H1 (cell line): ENCODE measurements around the gene GALNT13. TPM values are rescaled to one million over a fixed set of nuclear protein-coding genes. Genes with fewer than 3 reads are reported as not detected.

Source experiments
- BCL11A ChIP-seq, 2 experiments: IDR thresholded peaks; one replicate each; pipeline ENCODE4 v1.6.1; 2011; ENCODE audit warnings: low read depth in 2 of 2, low read length in 2 of 2, mild to moderate bottlenecking in 2 of 2
- NRF1 ChIP-seq: IDR thresholded peaks from 2 replicates; pipeline ENCODE4 v1.6.1; 2011; ENCODE audit warnings: mild to moderate bottlenecking, low read depth, low read length, improper control_type of control experiment
- POLR2A ChIP-seq, 2 experiments: IDR thresholded peaks; 1 replicate in 1 of 2; 2 replicates in 1 of 2; pipeline ENCODE4 v1.6.1; 2011; ENCODE audit warnings: low read depth in 2 of 2, low read length in 2 of 2, mild to moderate bottlenecking in 2 of 2; ENCODE audit errors: control extremely low read depth in 1 of 2
- polyA plus RNA-seq, 7 experiments: library from polyadenylated mRNA; depleted of rRNA in 3 of 7; stranded (reverse) in 5 of 7; unstranded in 2 of 7; fragments of >200 nt in 5 of 7; fragments of 200-250 nt in 2 of 7; gene quantifications; 1 replicate in 5 of 7; 2 replicates in 1 of 7; 4 replicates in 1 of 7; pipeline versions ENCODE4 v1.2.1 to v1.2.3, GENCODE V29; 2011 to 2013; ENCODE audit warnings: missing spikeins in 2 of 7, mixed read lengths in 2 of 7
- total RNA-seq: library from RNA; stranded (reverse); fragmentation: NEBNext Ultra II Directional; extraction: Animal tissue kit (Norgen Biotek cat#: 25700); gene quantifications from 2 replicates; pipeline ENCODE4 v1.2.1, GENCODE V29; 2021
- TF ChIP-seq, protein P1 (sequence below): IDR thresholded peaks from 2 replicates; pipeline ENCODE4 v1.6.1; 2011; ENCODE audit warnings: low read length, improper control_type of control experiment

The GALNT13 gene
- total and polyA plus RNA-seq, 2 of the 8 experiments (the other 6 are each of a cell fraction or from before 2014, with no cell fraction given): 3.2 to 9.6 TPM

- TF ChIP-seq BCL11A (IDR thresholded peaks at IDR 0.05; ENCODE audit: low read depth in 2 of 2, low read length in 2 of 2) (no peak), NRF1 (no peak), POLR2A (IDR thresholded peaks at IDR 0.05; ENCODE audit: control extremely low read depth in 1 of 2, low read depth in 2 of 2, low read length in 2 of 2) (no peak)
- TF ChIP-seq, protein P1, sequence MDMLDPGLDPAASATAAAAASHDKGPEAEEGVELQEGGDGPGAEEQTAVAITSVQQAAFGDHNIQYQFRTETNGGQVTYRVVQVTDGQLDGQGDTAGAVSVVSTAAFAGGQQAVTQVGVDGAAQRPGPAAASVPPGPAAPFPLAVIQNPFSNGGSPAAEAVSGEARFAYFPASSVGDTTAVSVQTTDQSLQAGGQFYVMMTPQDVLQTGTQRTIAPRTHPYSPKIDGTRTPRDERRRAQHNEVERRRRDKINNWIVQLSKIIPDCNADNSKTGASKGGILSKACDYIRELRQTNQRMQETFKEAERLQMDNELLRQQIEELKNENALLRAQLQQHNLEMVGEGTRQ: no peak
These were observed 479.2 kb downstream of the GALNT13 start (continued) for GRCh38 chr2:154350911-154351310.
